ENCODE measurements around the gene ARHGAP29. TPM values are rescaled to one million over a fixed set of nuclear protein-coding genes. Genes with fewer than 3 reads are reported as not detected.

Gene ARHGAP29
- total and polyA plus RNA-seq, 8 donors, result 42.3 to 66.8 (median 62.1) TPM

DNA sequence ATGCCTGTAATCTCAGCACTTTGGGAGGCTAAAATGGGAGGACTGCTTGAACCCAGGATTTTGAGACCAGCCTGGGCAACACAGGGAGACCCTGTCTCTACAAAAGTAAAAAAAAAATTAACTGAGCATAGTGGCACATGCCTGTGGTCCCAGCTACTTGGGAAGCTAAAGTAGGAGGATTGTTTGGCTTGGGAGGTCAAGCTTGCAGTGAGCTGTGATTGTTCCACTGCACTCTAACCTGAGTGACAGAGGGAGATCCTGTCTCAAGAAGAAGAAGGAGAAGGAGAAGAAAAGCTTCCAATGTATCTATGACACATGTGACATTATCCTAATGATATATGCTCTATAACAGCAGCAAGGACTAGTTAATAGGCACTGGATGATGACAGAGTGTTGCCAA is 20.1 kb upstream of the ARHGAP29 start:
- Histone ChIP-seq H3K27ac (no peak overlapping the region), H3K4me3 (no peak overlapping the region), H3K9me3 (no peaks in the 10 kb centered on the region), H3K36me3 (no peaks in the 10 kb centered on the region), H3K27me3 (no peaks in the 10 kb centered on the region), H3K4me1 (no peaks in the 10 kb centered on the region)
- TF ChIP-seq, protein P1, sequence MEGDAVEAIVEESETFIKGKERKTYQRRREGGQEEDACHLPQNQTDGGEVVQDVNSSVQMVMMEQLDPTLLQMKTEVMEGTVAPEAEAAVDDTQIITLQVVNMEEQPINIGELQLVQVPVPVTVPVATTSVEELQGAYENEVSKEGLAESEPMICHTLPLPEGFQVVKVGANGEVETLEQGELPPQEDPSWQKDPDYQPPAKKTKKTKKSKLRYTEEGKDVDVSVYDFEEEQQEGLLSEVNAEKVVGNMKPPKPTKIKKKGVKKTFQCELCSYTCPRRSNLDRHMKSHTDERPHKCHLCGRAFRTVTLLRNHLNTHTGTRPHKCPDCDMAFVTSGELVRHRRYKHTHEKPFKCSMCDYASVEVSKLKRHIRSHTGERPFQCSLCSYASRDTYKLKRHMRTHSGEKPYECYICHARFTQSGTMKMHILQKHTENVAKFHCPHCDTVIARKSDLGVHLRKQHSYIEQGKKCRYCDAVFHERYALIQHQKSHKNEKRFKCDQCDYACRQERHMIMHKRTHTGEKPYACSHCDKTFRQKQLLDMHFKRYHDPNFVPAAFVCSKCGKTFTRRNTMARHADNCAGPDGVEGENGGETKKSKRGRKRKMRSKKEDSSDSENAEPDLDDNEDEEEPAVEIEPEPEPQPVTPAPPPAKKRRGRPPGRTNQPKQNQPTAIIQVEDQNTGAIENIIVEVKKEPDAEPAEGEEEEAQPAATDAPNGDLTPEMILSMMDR (IDR thresholded peaks at IDR 0.05), result no peak
- intact Hi-C loops (cut with DNase I), result no loop called here
- no peak for ATAC-seq
- DNase-seq, result no peak

- Histone ChIP-seq H3K4me1 (no peaks in the 10 kb centered on the region), H3K27me3 (no peaks in the 10 kb centered on the region), H3K36me3 (no peaks in the 10 kb centered on the region), H3K9me3 (no peaks in the 10 kb centered on the region), H3K4me3 (no peak overlapping the region), H3K27ac (peak overlapping the region in 1 of 2 donors; percentile 43)
- intact Hi-C loops (cut with DNase I), result no loop called here
- ATAC-seq (no peak), DNase-seq (no peak)
- TF ChIP-seq, protein P1 (IDR thresholded peaks at IDR 0.05), result no peak
Observed at GRCh38 chr1:94255476-94255875, 18.1 kb upstream of the ARHGAP29 start.

GRCh38 chr1:94254073-94254810 is 16.9 kb upstream of the ARHGAP29 start:
- Histone ChIP-seq H3K9me3 (no peaks in the 10 kb centered on the region), H3K4me3 (no peak overlapping the region), H3K36me3 (no peaks in the 10 kb centered on the region), H3K27me3 (peaks cover 0 to 10% of the 10 kb centered on the region in 2 donors), H3K27ac (peak overlapping the region in 1 of 2 donors; percentile 43), H3K4me1 (no peaks in the 10 kb centered on the region)
- DNase-seq (no peak), ATAC-seq (no peak)
- intact Hi-C loops (cut with DNase I), result no loop called here
- TF ChIP-seq, protein P1 (IDR thresholded peaks at IDR 0.05), result no peak

DNA sequence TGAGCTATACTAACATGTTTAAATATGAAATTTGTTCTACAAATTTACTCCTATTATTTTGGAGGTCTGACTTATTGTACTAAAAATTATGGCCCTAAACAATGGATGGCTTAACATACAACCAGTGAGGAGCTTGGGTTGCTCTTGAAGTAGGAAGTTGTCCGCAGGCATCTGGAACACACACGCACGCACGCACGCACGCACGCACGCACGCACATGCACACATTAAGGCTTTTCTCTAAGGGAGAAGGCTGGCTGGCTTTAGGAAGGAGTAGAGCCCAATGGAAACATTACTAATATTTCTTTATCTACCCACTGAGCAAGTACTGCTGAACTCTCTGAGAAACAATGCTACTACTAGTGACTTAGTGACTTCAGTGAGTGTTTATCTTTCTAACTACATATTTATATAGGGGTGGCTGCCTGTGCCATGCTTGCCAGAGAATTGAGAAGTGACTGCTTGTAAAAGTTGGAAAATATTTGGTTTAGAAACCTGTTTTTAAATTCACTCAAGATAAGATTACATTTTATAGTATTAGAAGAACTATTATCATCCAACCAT is 16.2 kb upstream of the ARHGAP29 start:
- ATAC-seq, result peak; percentile 82
- DNase-seq, result peak in 1 of 4 donors; percentile 47
- TF ChIP-seq, protein P1 (IDR thresholded peaks at IDR 0.05), result no peak

GRCh38 chr1:94250341-94250740 is 13.0 kb upstream of the ARHGAP29 start:
- peak in 1 of 4 donors; percentile 40 for DNase-seq
- ATAC-seq, result no peak
- intact Hi-C loops (cut with DNase I), result no loop called here

More for the DNA sequence above, 16.2 kb upstream of the ARHGAP29 start:
- no peaks in the 10 kb centered on the region for H3K36me3 ChIP-seq
- intact Hi-C loops (cut with DNase I), result no loop called here
- no peaks in the 10 kb centered on the region for H3K9me3 ChIP-seq
- H3K4me3 ChIP-seq, result no peak overlapping the region
- H3K27me3 ChIP-seq, result peaks cover 0 to 17% of the 10 kb centered on the region in 2 donors
- H3K27ac ChIP-seq, result no peak overlapping the region
- no peaks in the 10 kb centered on the region for H3K4me1 ChIP-seq

More at GRCh38 chr1:94250341-94250740, 13.0 kb upstream of the ARHGAP29 start:
- no peak overlapping the region for H3K27ac ChIP-seq
- H3K27me3 ChIP-seq, result peaks cover 0 to 49% of the 10 kb centered on the region in 2 donors
- TF ChIP-seq, protein P1 (IDR thresholded peaks at IDR 0.05), result no peak
- H3K9me3 ChIP-seq, result no peaks in the 10 kb centered on the region
- no peak overlapping the region for H3K4me3 ChIP-seq
- H3K36me3 ChIP-seq, result no peaks in the 10 kb centered on the region
- H3K4me1 ChIP-seq, result peaks cover 0 to 22% of the 10 kb centered on the region in 2 donors

All from left lung (tissue), 10 donors.